Activated CD8-positive, alpha-beta T cell treated with anti-CD3 and anti-CD28 coated beads for 36 hours (primary cell): ENCODE data around the gene MRPL33. TPM values are rescaled to one million over a fixed set of nuclear protein-coding genes. Genes with fewer than 3 reads are reported as not detected.

Experiments
- ATAC-seq: fragments of 200-7000 bp; cut with Tn5 transposase; one replicate; pipeline ENCODE4 v1.10.0; 2021; ENCODE audit warnings: mild to moderate bottlenecking, moderate library complexity
- CTCF ChIA-PET: fragments of 350-600 bp; sonication (Branson Sonifier 250); formaldehyde crosslinking; loops from one replicate; lab custom pipeline; 2021; ENCODE audit warnings: antibody characterized with exemption; lab: Charles Lee
- POLR2A ChIA-PET: fragments of 350-600 bp; sonication (Branson Sonifier 250); formaldehyde crosslinking; loops from one replicate; lab custom pipeline; 2021; ENCODE audit warnings: antibody characterized with exemption; lab: Charles Lee
- DNase-seq: peaks from one replicate; pipeline ENCODE4 v3.0.0-alpha.2; 2020
- H3K27ac Mint-ChIP-seq: one replicate; pipeline ENCODE4 v1.8.0; 2021; ENCODE audit warnings: mild to moderate bottlenecking, mixed read lengths
- H3K27me3 Mint-ChIP-seq: one replicate; pipeline ENCODE4 v1.8.0; 2021; ENCODE audit warnings: mixed read lengths
- H3K36me3 Mint-ChIP-seq: one replicate; pipeline ENCODE4 v1.8.0; 2021; ENCODE audit warnings: low read depth, mixed read lengths
- H3K4me1 Mint-ChIP-seq: one replicate; pipeline ENCODE4 v1.8.0; 2021; ENCODE audit warnings: low read depth, mixed read lengths
- H3K4me3 Mint-ChIP-seq: one replicate; pipeline ENCODE4 v1.8.0; 2021; ENCODE audit warnings: mild to moderate bottlenecking, moderate library complexity, mixed read lengths
- H3K9me3 Mint-ChIP-seq: one replicate; pipeline ENCODE4 v1.8.0; 2021; ENCODE audit warnings: mixed read lengths
- CTCF ChIP-seq: fragments of 200-600 bp; IDR thresholded peaks from one replicate; pipeline ENCODE4 v1.8.0; 2022; ENCODE audit warnings: antibody characterized with exemption, mild to moderate bottlenecking
- intact Hi-C: fragments of 100-400 bp; cut with micrococcal nuclease; formaldehyde crosslinking; loops from one replicate; pipeline ENCODE4 v1.10.0; 2022
- total RNA-seq, 2 experiments: library from RNA; stranded (reverse); gene quantifications; one replicate each; pipeline ENCODE4 v1.2.3, GENCODE V29; 2021

Gene MRPL33
- total RNA-seq, 2 experiments from 2014 or later: 54.6 to 59.2 TPM

GRCh38 chr2:27724905-27725701 is 46.4 kb upstream of the MRPL33 start:
- POLR2A ChIA-PET: interaction anchor here (1.1 kb wide), 1 partner anchor 21 kb away, joined by 3 read pairs; no protein-coding TSS in a partner anchor
- no peak for DNase-seq
- CTCF ChIA-PET: interaction anchor here (1.6 to 4.9 kb wide), 5 partner anchors 11 to 631 kb away, joined by 3 to 40 read pairs (median 11); partner anchors contain the start of gene MRPL33
- intact Hi-C loops: no loop called here
- Mint-ChIP-seq H3K27me3 (peaks cover 6% of the 10 kb centered on the region), H3K4me1 (peaks cover 22% of the 10 kb centered on the region), H3K36me3 (no peaks in the 10 kb centered on the region), H3K9me3 (no peaks in the 10 kb centered on the region), H3K27ac (no peak overlapping the region), H3K4me3 (no peak overlapping the region)
- TF ChIP-seq CTCF: no peak
- no peak for ATAC-seq

DNA sequence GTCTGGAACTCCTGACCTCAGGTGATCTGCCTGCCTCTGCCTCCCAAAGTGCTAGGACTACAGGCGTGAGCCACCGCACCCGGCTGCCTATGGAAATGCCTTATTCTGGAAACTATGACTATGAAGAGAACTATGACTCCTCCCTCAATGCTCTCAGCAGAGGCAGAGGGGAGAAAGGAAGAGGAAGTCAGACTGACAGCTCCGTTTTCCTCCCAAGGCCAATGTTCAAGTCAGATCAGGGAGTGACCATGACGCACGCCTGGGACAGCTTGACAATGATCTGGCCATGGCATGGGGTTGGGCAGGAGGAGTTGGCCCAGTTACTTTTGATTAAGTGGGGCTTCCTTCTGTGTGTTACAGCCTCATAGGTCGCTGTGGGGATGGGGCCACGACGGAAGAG is 44.3 kb upstream of the MRPL33 start:
- no peak for ATAC-seq
- H3K4me3 Mint-ChIP-seq: no peak overlapping the region
- no peaks in the 10 kb centered on the region for H3K36me3 Mint-ChIP-seq
- DNase-seq: no peak
- ChIA-PET CTCF (interaction anchor here (1.5 to 1.8 kb wide), 2 partner anchors 20 to 23 kb away, joined by 4 read pairs; no protein-coding TSS in a partner anchor), POLR2A (no interaction called here)
- no peaks in the 10 kb centered on the region for H3K9me3 Mint-ChIP-seq
- peaks cover 4% of the 10 kb centered on the region for H3K4me1 Mint-ChIP-seq
- no peaks in the 10 kb centered on the region for H3K27me3 Mint-ChIP-seq
- intact Hi-C loops: no loop called here
- no peak overlapping the region for H3K27ac Mint-ChIP-seq
- no peak for TF ChIP-seq CTCF

DNA sequence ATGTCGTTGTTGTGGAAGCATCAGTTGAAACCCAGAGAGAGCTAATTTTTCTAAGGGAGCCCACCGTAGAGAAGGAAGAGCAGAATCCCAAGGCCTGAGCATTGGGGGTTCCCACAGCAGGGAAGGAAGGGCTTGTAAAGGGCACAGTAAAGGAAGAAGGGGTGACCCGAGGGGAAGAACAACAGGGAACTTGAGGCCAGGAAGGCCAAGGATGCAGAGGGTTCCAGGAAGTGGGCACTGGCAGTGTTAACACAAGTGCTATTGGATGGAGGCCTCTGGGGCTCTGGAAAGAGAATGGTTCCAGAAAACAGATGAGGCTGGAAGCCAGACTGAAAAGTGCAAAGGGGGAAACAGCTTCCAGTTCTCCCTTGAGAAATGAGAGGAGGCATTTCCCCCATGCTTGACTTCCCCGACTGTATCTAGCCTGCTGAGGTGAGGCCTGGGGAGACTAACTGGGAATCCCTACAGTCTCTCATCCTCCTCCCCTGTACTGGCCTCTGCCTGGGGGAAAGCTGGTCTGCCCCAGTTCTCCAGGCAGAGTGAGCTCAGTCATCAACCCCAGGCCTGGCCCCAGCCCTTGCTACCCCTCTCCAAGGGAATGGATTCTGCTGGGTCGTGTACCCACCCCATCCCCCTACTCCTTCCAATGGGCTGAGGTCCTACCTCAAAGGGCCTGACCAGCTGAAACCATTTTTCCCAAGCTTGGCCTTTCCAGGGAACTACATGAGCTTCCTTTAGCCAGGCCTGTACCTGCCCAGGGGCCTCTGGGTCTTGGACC is 43.2 kb upstream of the MRPL33 start:
- intact Hi-C loops: no loop called here
- no peak overlapping the region for H3K4me3 Mint-ChIP-seq
- H3K4me1 Mint-ChIP-seq: peaks cover 4% of the 10 kb centered on the region
- H3K27ac Mint-ChIP-seq: no peak overlapping the region
- POLR2A ChIA-PET: interaction anchor here (0.6 to 1.0 kb wide), 2 partner anchors 22 to 65 kb away, joined by 3 read pairs; partner anchors contain the start of genes SLC4A1AP and SUPT7L
- ATAC-seq (peak; percentile 30), DNase-seq (no peak)
- no peak for TF ChIP-seq CTCF
- H3K27me3 Mint-ChIP-seq: no peaks in the 10 kb centered on the region
- no peaks in the 10 kb centered on the region for H3K36me3 Mint-ChIP-seq
- no peaks in the 10 kb centered on the region for H3K9me3 Mint-ChIP-seq
- CTCF ChIA-PET: interaction anchor here (1.5 to 1.8 kb wide), 2 partner anchors 21 to 25 kb away, joined by 4 read pairs; no protein-coding TSS in a partner anchor

GRCh38 chr2:27729198-27729597 is 42.3 kb upstream of the MRPL33 start:
- Mint-ChIP-seq H3K27me3 (no peaks in the 10 kb centered on the region), H3K27ac (no peak overlapping the region), H3K36me3 (peaks cover under 1% of the 10 kb centered on the region), H3K4me1 (peaks cover 4% of the 10 kb centered on the region), H3K4me3 (no peak overlapping the region), H3K9me3 (peaks cover 1% of the 10 kb centered on the region)
- ChIA-PET POLR2A (interaction anchor here (1.0 to 1.7 kb wide), 3 partner anchors 9 to 66 kb away, joined by 3 to 4 read pairs (median 4); partner anchors contain the start of genes SLC4A1AP and SUPT7L), CTCF (interaction anchor here (1.3 to 1.6 kb wide), 2 partner anchors 25 to 45 kb away, joined by 3 to 5 read pairs; no protein-coding TSS in a partner anchor)
- ATAC-seq: no peak
- intact Hi-C loops: no loop called here
- no peak for DNase-seq
- TF ChIP-seq CTCF: no peak
